Left kidney (tissue), 8 donors: ENCODE measurements around the gene DAPK1. TPM values are rescaled to one million over a fixed set of nuclear protein-coding genes. Genes with fewer than 3 reads are reported as not detected.

Experiments
- DNase-seq: peaks from one replicate; pipeline ENCODE4 v3.0.0-alpha.2; 2013
- long read RNA-seq, 8 donors: transcript quantifications; one replicate each; lab custom pipeline, GENCODE V29; 2026
- polyA plus RNA-seq: library from polyadenylated mRNA; unstranded; fragments of 120-200 nt; gene quantifications from one replicate; pipeline ENCODE4 v1.2.1, GENCODE V29; 2013; ENCODE audit not compliant: insufficient read length

Gene DAPK1
- 92.1 TPM for polyA plus RNA-seq
- long read RNA-seq, donor 1, full-length matches to known transcripts, result 5 of 5 reads
- long read RNA-seq, donor 1, partial matches to known transcripts, result 0 of 5 reads
- long read RNA-seq, donor 1, other reads (novel, unspliced or antisense), result 0 of 5 reads
- long read RNA-seq, donor 2, full-length matches to known transcripts, result 6 of 31 reads
- long read RNA-seq, donor 2, partial matches to known transcripts, result 25 of 31 reads
- long read RNA-seq, donor 2, other reads (novel, unspliced or antisense), result 0 of 31 reads
- long read RNA-seq, donor 3, partial matches to known transcripts, result 36 of 38 reads
- long read RNA-seq, donor 3, other reads (novel, unspliced or antisense), result 0 of 38 reads
- long read RNA-seq, donor 4, result 0 reads
- long read RNA-seq, donor 5, full-length matches to known transcripts, result 5 of 5 reads
- long read RNA-seq, donor 5, partial matches to known transcripts, result 0 of 5 reads
- long read RNA-seq, donor 5, other reads (novel, unspliced or antisense), result 0 of 5 reads
- long read RNA-seq, donor 6, full-length matches to known transcripts, result 6 of 6 reads
- long read RNA-seq, donor 6, partial matches to known transcripts, result 0 of 6 reads
- long read RNA-seq, donor 6, other reads (novel, unspliced or antisense), result 0 of 6 reads
- long read RNA-seq, donor 7, full-length matches to known transcripts, result 6 of 11 reads
- long read RNA-seq, donor 7, partial matches to known transcripts, result 5 of 11 reads
- long read RNA-seq, donor 7, other reads (novel, unspliced or antisense), result 0 of 11 reads
- long read RNA-seq, donor 8, full-length matches to known transcripts, result 5 of 5 reads
- long read RNA-seq, donor 8, partial matches to known transcripts, result 0 of 5 reads
- long read RNA-seq, donor 8, other reads (novel, unspliced or antisense), result 0 of 5 reads

GRCh38 chr9:87497604-87498045, at the start of gene DAPK1:
DAPK1 (plus strand) TSS chr9:87497867; CDS start chr9:87499078, 1,211 bp downstream.
- DNase-seq, result peak; percentile 72

DNA sequence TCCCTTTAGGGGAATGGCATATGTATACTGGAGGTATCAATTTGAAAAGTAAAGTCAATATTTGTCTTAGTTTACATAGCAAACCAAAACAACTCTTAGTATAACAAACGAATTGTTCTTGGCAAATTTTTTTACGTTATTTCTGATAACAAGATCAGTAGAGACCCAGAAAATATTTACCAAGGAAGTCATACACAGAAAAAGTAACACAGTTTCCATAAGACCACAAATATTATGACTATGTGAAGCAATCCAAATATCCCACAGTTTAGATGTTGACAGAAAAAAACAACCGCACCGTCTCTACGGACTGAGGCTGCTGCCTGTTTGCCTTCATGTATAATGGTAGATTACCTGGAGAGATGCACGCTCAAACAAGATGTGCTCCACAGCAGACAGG, 46.5 kb upstream of the DAPK1 start:
- DNase-seq, result no peak

- DNase-seq, result no peak
Measured at GRCh38 chr9:87455407-87455806, 42.3 kb upstream of the DAPK1 start.

GRCh38 chr9:87461256-87461655, 36.4 kb upstream of the DAPK1 start:
- DNase-seq, result no peak

- no peak for DNase-seq
Measured at GRCh38 chr9:87464110-87464991, 33.3 kb upstream of the DAPK1 start.

DNA sequence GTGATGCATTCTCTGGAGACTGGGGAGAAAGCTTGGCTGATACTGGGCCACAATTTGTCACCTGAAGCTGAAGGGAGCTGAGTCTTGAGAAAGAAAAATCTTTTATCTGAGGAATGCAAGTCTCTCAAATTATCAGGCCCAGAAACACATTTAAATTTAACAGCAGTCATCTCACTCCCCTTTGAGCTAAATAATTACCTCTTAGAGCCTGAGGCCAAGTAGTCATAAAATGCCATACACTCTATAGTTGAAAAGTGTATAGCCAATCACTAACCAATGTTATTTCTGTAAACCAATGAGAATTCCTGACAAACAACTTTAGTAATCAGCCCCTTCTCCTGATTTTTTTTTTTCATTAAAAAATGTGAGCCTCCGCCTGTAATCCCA, 32.7 kb upstream of the DAPK1 start:
- DNase-seq, result no peak

DNA sequence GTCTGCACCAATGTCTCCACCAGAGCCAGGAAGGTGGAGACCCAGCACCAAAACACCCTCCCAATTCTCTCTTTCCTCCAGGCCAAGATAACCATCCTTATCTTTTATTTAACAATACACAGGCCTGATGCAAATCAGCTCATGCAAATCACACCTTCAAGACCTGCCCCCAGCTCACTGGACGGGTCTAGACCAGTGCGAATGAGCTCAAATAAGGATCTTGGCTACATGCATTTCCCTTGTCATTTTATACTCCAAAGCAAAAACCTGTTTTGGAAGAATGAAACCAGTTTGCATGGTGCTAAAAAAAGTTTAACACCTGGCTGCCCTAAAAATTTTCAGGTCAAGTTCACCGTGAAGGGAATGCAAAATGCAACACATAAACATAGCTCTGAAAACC, 31.9 kb upstream of the DAPK1 start:
- DNase-seq, result no peak

- DNase-seq, result no peak
Measured at GRCh38 chr9:87467187-87467586, 30.5 kb upstream of the DAPK1 start.

- DNase-seq, result no peak
Measured at GRCh38 chr9:87469793-87470465, 27.7 kb upstream of the DAPK1 start.

DNA sequence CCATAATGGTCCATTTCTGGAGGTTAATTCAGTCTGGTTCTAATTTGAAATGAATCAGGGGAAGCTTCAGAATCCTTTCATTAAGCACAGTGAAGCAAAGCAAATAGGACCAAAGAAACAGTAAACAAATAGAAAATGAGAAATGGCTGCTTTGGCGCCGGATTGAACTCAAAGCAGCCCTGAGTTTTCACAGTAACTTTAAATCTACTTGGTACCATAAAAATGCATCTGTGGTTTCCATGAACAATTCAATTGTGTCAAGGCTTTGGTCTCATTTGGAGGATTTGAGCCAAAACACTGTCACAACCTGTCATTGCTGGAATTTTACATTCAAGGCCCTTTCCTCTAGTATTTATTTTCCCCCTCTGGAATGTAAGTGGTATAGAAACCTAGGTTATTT, 25.9 kb upstream of the DAPK1 start:
- DNase-seq, result peak; percentile 25

DNA sequence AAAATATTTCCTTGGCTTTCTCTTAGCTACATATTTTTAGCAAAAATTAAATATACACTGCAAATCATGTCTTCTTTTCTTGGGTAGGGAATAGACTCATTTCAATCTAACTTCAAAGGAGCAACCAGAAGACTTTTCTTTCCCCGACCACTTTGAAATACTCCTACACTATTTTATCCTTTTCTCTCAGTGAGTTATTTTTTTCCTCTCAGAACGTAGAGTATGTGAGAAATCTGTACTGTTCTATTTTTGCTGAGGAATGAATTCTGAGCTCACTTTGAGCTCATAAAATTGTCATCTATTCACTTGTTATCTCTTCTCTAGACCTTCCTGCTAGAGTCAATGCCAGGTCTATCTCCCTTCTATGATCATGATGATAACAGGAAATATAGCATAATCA, 22.2 kb upstream of the DAPK1 start:
- no peak for DNase-seq

- DNase-seq, result no peak
Measured at GRCh38 chr9:87478226-87478992, 19.3 kb upstream of the DAPK1 start.

GRCh38 chr9:87479801-87480201, 17.9 kb upstream of the DAPK1 start:
- DNase-seq, result no peak

DNA sequence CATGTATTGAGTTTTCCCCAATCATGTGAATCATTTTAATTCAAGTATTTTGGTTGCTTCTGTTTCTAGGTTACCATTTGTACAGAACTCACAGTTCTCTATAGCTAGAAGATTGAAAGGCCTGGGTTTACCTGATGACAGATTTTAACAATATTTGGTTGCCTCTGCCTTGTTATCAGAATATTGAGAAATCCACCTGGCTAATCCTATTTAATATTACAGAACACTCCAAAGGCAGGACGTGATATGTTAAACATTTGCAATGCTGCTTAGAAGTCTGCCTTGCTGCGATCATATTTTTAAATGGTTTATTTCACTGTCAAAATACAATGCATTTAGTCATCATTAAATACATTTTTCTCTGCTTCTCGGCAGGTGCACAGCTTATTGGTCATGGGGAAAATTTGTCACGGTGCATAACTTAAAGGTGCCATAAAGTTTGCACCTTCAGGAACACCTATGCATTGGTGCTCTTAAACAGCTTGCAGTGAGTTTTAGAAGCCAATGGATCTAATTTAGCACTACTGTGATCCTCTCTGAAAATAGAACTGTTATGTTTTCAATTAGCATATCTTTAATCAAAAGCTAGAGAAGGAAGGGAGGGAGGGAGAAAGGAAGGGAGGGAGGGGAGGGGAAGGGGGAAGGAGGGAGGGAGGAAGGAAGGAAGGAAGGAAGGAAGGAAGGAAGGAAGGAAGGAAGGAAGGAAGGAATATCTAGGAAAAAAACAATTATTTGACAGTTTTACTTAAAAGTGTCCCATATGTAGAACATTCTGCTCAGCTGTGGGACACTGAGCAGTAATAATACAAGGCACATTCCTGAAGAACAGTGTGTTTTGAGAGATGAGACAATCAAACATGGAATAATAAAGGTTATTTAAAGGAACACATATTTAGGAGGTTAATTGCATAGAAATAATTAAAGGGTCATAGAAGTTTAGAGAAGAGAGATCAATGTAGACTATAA, 15.5 kb upstream of the DAPK1 start:
- no peak for DNase-seq

- DNase-seq, result no peak
Measured at GRCh38 chr9:87490225-87490624, 7.4 kb upstream of the DAPK1 start.

DNA sequence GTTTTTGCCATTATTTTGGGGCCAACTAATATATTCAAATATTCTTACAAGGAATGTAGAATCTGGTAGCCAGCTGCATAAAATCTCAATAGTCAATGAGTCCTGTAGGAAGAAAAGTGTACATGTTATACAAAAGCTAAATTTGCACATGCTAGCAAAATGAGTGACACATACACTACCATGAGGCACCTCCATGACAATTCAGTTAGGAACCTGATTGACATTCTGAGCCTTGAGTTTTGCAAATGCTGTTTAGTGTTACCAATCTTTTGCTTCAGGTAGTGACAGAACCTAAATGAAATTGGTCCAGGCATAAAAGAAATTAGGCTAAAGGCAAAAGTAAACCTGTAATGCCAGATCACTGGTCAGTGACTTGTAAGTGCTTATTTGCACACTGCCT, 6.8 kb upstream of the DAPK1 start:
- no peak for DNase-seq

GRCh38 chr9:87491523-87491922, 6.1 kb upstream of the DAPK1 start:
- no peak for DNase-seq

- no peak for DNase-seq
Measured at GRCh38 chr9:87492642-87493041, 5.0 kb upstream of the DAPK1 start.

DNA sequence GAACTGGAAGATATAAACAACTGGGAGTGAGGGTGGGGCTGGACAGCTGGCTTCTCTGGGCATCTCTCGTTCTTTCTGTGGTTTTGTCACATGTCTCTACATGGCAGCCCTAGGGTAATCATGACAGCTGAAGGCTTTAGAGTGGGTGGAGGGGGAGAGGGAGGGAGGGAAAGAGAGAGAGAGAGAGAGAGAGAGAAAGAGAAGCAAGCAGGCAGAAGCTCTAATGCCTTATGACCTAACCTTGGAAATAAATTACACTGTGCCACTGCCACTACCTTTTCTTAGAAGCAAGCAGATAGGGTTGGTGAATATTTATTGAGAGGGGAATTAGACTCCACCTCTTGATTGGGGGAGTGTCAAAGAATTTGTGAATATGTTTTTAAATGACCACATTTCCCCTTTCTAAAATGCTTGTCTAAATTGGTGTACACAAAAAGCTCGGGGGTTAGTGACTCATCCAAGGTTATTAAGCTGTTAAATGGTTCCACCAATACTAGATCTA, 2.6 kb upstream of the DAPK1 start:
- DNase-seq, result no peak
